Pons (tissue), 1 donor: Measurements from ENCODE around the gene CD72.
"Not testable (repeated sequence)": the region's sequence is repeated elsewhere in the genome, so short reads cannot be mapped to it uniquely, and the experiment has no call there.

Source experiments
- DNase-seq: peaks from one replicate; pipeline ENCODE4 v3.0.0-alpha.2; 2016; ENCODE audit warnings: low spot score

CD72 gene

GRCh38 chr9:35588506-35588905 lies 29.7 kb downstream of the CD72 start:
- DNase-seq = not testable (repeated sequence)

DNA sequence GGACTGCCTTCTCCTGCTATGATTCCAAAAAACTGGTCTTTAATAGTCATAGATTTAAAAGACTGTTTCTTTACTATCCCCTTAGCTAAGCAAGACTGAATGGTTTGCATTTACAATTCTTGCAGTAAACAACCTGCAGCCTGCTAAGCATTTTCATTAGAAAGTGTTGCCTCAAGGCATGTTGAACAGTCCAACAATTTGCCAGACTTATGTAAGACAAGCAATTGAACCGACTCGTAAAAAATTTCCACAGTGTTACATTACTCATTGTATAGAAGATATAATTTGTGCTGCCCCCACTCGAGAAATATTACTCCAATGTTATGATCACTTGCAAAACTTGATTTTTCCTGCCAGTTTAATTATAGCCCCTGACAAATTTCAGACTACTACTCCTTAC lies 33.5 kb downstream of the CD72 start:
- not testable (repeated sequence) for DNase-seq

DNA sequence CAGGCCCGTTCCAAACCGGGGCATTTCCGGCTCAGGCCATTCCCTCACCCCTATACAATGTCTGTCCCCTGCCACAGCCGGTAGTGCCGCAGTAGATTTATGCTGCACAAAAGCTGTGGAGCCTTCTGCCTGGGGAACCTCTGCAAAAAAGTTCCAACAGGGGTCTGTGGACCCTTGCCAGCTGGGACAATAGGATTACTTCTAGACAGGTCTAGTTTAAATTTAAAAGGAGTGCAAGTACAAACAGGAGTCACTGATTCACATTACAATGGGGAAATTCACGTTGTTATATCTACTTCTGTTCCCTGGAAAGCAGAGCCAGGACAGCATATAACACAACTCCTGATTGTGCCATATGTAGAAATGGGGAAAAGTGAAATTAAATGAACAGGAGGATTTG lies 34.7 kb downstream of the CD72 start:
- DNase-seq = not testable (repeated sequence)

GRCh38 chr9:35579659-35580227 lies 38.5 kb downstream of the CD72 start:
- not testable (repeated sequence) for DNase-seq

GRCh38 chr9:35579130-35579529 lies 39.1 kb downstream of the CD72 start:
- no peak for DNase-seq

DNA sequence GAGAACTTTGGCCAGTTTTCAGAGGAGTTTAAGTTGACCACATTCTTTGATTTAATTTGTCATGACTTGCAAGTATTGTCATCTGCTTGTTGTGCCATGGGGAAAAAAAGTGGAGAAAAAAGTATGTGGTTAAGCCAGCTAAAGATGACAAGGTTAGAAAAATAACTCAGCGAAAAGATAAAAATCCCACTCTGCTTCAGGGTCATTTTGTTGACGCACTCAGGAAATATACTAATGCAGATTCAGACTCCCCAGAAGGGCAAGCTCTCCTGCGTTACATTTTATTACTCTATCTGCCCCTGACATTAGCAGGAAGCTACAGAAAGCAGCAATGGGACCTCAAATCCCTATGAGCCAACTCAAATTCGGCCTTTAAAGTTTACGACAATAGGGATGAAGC lies 40.7 kb downstream of the CD72 start:
- DNase-seq = no peak

DNA sequence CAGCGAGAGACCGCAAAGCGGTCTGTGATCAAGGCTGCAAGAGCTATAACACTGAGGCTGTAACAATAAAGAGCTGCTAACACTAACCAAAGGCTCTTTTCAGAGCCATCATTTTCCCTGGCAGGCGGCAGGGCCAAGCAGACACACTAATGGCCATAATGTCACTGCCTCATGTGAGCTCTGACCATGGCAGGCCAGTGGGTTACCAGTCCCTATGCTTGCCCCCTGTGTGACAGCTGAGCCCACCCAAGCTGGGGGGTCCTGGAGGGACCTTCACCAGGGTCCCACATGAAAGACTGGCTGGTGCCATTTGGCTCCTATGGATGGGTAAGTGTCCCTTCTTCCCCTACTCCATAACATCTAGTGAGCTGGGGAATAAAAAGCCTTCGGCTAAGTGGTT lies 42.7 kb downstream of the CD72 start:
- DNase-seq = no peak

DNA sequence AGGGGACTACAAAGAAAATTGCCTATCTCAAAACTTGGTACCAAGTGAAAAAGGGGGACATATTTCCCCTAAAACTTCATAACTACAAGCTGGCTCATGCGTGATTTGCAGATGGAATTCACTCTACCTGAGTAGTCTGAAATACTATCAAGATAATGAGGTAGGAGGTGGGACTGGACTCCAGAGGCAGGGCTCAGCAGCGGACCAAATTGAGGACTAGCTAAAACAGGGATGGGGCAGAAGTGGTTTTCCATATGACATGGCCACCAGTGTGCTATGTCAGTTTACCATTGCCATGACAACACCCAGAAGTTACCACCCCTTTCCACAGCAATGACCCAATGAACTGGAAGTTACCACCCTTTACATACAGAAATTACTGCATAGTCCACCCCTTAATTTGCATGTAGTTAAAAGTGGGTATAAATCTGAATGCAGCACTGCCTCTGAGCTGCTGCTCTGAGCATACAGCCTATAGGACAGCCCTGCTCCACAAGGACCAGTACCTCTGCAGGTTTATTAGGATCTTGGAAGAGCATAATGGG lies 43.6 kb downstream of the CD72 start:
- no peak for DNase-seq

DNA sequence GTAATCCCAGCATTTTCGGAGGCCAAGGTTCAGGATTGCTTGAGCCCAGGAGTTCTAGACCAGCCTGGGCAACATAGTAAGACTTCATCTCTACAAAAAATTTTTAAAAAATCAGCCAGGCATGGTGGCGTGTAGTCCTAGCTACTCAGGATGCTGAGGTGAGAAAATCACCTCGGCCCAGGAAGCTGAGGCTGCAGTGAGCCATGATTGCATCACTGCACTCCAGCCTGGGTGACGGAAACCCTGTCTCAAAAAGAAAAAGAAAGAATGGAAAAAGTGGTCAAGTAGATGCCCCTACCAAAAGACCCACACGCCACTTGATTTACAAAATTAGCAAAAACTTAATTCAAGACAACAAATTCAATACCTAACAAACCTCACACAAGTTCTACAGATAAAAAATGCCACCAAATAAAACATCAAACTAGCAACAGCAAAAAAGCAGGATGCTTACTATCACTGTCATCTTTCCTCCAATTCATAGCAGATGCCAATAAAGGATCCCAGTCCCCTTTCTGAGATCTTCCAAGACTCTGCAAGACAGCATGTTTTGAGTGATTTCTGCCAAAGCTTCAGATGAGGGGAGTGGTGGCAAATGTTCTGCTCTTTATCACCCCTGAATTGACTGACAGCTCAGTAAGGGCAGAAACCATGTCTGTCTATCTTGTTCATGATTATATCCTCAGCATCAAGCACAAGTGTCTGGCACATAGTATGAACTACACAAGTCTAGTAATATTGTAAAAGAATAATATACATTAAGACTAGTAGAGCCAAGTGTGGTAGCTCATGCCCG lies 47.3 kb downstream of the CD72 start:
- no peak for DNase-seq

DNA sequence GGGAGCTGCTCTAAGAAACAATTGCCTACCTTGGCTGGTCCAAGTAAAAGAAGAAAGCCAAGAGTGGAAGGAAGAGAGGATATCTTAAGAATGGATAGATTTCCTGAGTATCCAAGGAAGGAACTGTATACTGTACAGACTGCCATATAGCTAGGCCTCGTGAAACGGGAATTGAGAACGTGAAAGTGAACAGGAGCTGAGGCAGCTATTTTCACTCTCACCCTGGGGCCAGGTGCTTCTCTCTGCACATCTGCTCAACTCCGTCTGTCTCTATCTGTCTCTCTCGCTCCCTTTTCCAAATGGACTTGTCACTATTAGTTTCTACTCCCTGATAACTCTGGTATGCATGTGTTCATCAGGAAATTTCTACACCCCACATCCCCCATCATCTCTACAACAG lies 49.0 kb downstream of the CD72 start:
- DNase-seq = no peak

GRCh38 chr9:35568196-35568595 lies 50.0 kb downstream of the CD72 start:
- no peak for DNase-seq

- no peak for DNase-seq
These were observed 51.8 kb downstream of the CD72 start for GRCh38 chr9:35566417-35566816.

- no peak for DNase-seq
These were observed 53.6 kb downstream of the CD72 start for GRCh38 chr9:35564658-35565061.

GRCh38 chr9:35563791-35564197 lies 54.4 kb downstream of the CD72 start:
- no peak for DNase-seq

- DNase-seq = no peak
These were observed 55.1 kb downstream of the CD72 start for GRCh38 chr9:35562895-35563780.

DNA sequence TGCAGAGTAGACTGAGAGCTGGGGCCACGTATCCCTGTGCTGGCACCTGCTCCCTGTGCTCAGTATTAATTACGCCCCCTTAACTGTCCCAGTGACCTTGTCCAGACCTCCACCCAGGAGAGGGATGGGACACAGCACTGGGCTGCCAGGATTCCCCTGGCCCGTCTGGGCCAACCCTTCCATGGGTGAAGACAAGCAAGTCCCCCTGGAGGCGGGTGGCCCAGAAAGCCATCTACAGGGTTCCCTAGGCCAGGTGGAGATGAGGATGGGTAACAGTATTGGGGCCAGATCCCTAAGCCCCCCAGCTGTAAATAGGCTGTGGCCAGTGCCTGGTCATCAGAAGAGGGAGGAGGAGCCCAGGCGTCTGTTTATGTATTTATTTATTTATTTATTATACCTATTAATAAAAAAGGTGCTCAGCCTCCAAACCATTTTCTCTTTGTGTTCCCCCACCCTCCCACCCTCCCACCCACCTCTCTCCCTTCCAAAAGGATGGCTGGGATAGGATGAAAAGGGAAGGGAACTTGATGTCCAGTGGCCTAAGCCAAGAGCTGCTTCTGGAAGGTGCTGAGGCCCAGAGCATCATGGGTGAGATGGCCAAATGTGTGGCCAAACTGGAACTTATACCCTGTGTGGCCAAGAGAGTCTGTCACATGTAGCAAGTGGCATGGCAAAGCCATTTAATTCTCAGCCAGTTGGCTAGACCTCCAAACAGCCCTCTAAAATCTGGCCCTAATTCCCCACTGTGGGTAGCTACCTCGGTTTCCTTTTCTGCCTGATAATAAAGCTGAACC lies 56.5 kb downstream of the CD72 start:
- no peak for DNase-seq

- DNase-seq = no peak
These were observed 57.4 kb downstream of the CD72 start for GRCh38 chr9:35560625-35561337.
